K562 (cell line): ENCODE data around the gene MCEMP1. TPM values are rescaled to one million over a fixed set of nuclear protein-coding genes. Genes with fewer than 3 reads are reported as not detected.

Source experiments
- ATAC-seq: fragments of 200-7000 bp; cut with Tn5 transposase; 3 replicates; pipeline ENCODE4 v1.9.1; 2020; ENCODE audit warnings: moderate library complexity
- BruUV-seq: library from RNA; stranded (reverse); fragments of 400-500 nt; replicated peaks from 2 replicates; lab custom pipeline; 2021; lab: Mats Ljungman, UMichigan
- CTCF ChIA-PET: fragments of 300-600 bp; formaldehyde crosslinking; extraction: SDS; loops from one replicate; lab custom pipeline; 2021; ENCODE audit warnings: low intra/inter-chr PET ratio; lab: Yijun Ruan, JAX
- POLR2A ChIA-PET: fragments of 300-600, 350-650 bp; sonication (Branson Sonifier 250); formaldehyde crosslinking; extraction: SDS; loops from one replicate; lab custom pipeline; 2021; ENCODE audit warnings: antibody characterized with exemption, inconsistent platforms; lab: Yijun Ruan, JAX
- DNase-seq, 4 experiments: peaks; one replicate each; pipeline versions ENCODE4 v3.0.0 to v3.0.0-alpha.2; 2011 to 2018; ENCODE audit warnings: low spot score in 3 of 4, mixed read lengths in 3 of 4; ENCODE audit errors: extremely low read depth in 1 of 4
- FAIRE-seq: peaks from 2 replicates; lab custom pipeline; 2011; peaks lifted over from hg19 to GRCh38; lab: Jason Lieb, UNC
- H2AFZ ChIP-seq: 2 replicates; pipeline ENCODE4 v1.6.0; 2011; ENCODE audit warnings: low read depth, low read length, control low read depth, inconsistent platforms
- H3K27ac ChIP-seq: fragments of 200-600 bp; 3 replicates; pipeline ENCODE4 v1.8.0; 2011; ENCODE audit warnings: low read depth, mild to moderate bottlenecking, control low read depth, inconsistent platforms, low read length, moderate library complexity, mixed read lengths; ENCODE audit errors: extremely low read depth
- H3K27me3 ChIP-seq, 2 experiments: fragments of 300-600 bp in 1 of 2; 2 replicates in 1 of 2; 3 replicates in 1 of 2; pipeline versions ENCODE4 v1.6.0 to v1.8.0; 2011; ENCODE audit warnings: inconsistent platforms in 2 of 2, low read length in 2 of 2, mild to moderate bottlenecking in 1 of 2, mixed read lengths in 1 of 2, moderate library complexity in 1 of 2; ENCODE audit not compliant: control insufficient read depth in 2 of 2, insufficient read depth in 2 of 2
- H3K36me3 ChIP-seq: fragments of 300-600 bp; 3 replicates; pipeline ENCODE4 v1.8.0; 2011; ENCODE audit warnings: mild to moderate bottlenecking, low read length, inconsistent platforms; ENCODE audit not compliant: control insufficient read depth, insufficient read depth
- H3K4me1 ChIP-seq, 2 experiments: fragments of 200-600 bp in 1 of 2; replicated peaks in 1 of 2; 2 replicates in 1 of 2; 3 replicates in 1 of 2; pipeline versions ENCODE4 v1.5.1 to v1.8.0; 2011; ENCODE audit warnings: inconsistent platforms in 2 of 2, low read length in 2 of 2, mild to moderate bottlenecking in 1 of 2, mixed read lengths in 1 of 2, moderate library complexity in 1 of 2; ENCODE audit not compliant: control insufficient read depth in 2 of 2, insufficient read depth in 2 of 2
- H3K4me2 ChIP-seq: 2 replicates; pipeline ENCODE4 v1.6.1; 2011; ENCODE audit warnings: low read length, control low read depth, inconsistent platforms, mixed read lengths; ENCODE audit not compliant: insufficient read depth
- H3K4me3 ChIP-seq: fragments of 200-600 bp; sonication (generic), shearing (Covaris generic); 2 replicates; pipeline ENCODE4 v1.5.1; 2016; ENCODE audit warnings: control low read depth, inconsistent platforms
- H3K79me2 ChIP-seq: fragments of 200-600 bp; 3 replicates; pipeline ENCODE4 v1.8.0; 2011; ENCODE audit warnings: low read length, inconsistent platforms; ENCODE audit not compliant: control insufficient read depth, insufficient read depth
- H3K9ac ChIP-seq, 2 experiments: 2 replicates each; pipeline versions ENCODE4 v1.6.0 to v1.6.1; 2011; ENCODE audit warnings: low read depth in 2 of 2, low read length in 2 of 2, control low read depth in 1 of 2, inconsistent platforms in 1 of 2, mild to moderate bottlenecking in 1 of 2, mixed read lengths in 1 of 2; ENCODE audit not compliant: insufficient read depth in 1 of 2
- H3K9me1 ChIP-seq: one replicate; pipeline ENCODE4 v1.6.0; 2011; ENCODE audit warnings: inconsistent platforms, mild to moderate bottlenecking, low read length, moderate library complexity; ENCODE audit not compliant: control insufficient read depth, insufficient read depth
- H3K9me3 ChIP-seq: replicated peaks from 2 replicates; pipeline ENCODE4 v1.5.1; 2011; ENCODE audit warnings: low read depth, low read length, inconsistent platforms; ENCODE audit not compliant: control insufficient read depth, insufficient read depth
- H4K20me1 ChIP-seq: replicated peaks from 2 replicates; pipeline ENCODE4 v1.6.1; 2011; ENCODE audit warnings: low read length, inconsistent platforms, mixed read lengths; ENCODE audit not compliant: control insufficient read depth, insufficient read depth
- POLR2G ChIP-seq: fragments of 200-400 bp; formaldehyde crosslinking; IDR thresholded peaks from 2 replicates; pipeline ENCODE4 v1.6.1; 2017; ENCODE audit warnings: low read depth, mild to moderate bottlenecking, antibody characterized with exemption, low read length, moderate library complexity
- SMAD4 ChIP-seq: fragments of 250-450 bp; sonication (Bioruptor Pico); conservative IDR thresholded peaks from 2 replicates; pipeline ENCODE4 v1.8.0; 2021; ENCODE audit warnings: inconsistent platforms, mild to moderate bottlenecking, moderate library complexity
- WGBS: fragments of 100-300 bp; shearing (Covaris generic); methylation state at CpG from one replicate; pipeline ENCODE4 v1.1.6; 2016; ENCODE audit warnings: low coverage, mixed read lengths; ENCODE audit not compliant: insufficient coverage; ENCODE audit errors: missing lambda C conversion rate; 5-methylcytosine and 5-hydroxymethylcytosine counted together
- in situ Hi-C: fragments of 300-500 bp; cut with MboI; formaldehyde crosslinking; loops from 4 replicates; pipeline ENCODE4 v1.15.0; 2018; ENCODE audit warnings: inconsistent platforms, mixed read lengths
- intact Hi-C: fragments of 100-400 bp; cut with micrococcal nuclease; formaldehyde crosslinking; loops from 2 replicates; pipeline ENCODE4 v1.14.2; 2022
- polyA plus RNA-seq, 8 experiments: library from polyadenylated mRNA; depleted of rRNA in 4 of 8; stranded (reverse) in 5 of 8; unstranded in 3 of 8; fragments of >200 nt; fragmentation: Nextera tagmentation in 2 of 8; fragmentation: Illumina TruSeq in 1 of 8; extraction: Ambion mirVana in 2 of 8; extraction: Trizol in 1 of 8; gene quantifications; 2 replicates each; pipeline versions ENCODE4 v1.2.1 to v1.2.3, GENCODE V29; 2011 to 2014; ENCODE audit warnings: inconsistent platforms in 1 of 8, missing spikeins in 1 of 8
- total RNA-seq, 7 experiments: library from RNA; depleted of rRNA in 6 of 7; stranded (reverse); fragments of >200 nt in 6 of 7; fragmentation: Illumina TruSeq in 2 of 7; extraction: Trizol in 2 of 7; gene quantifications; 2 replicates each; pipeline versions ENCODE4 v1.2.1 to v1.2.3, GENCODE V29; 2011 to 2021; ENCODE audit warnings: low replicate concordance in 1 of 7
- TF ChIP-seq, protein P1 (sequence below): fragments of 450-650 bp; IDR thresholded peaks from 2 replicates; pipeline ENCODE4 v1.6.1; 2016; ENCODE audit warnings: mild to moderate bottlenecking

The MCEMP1 gene
- total and polyA plus RNA-seq, 9 of the 15 experiments (the other 6 are each of a cell fraction or from before 2014, with no cell fraction given) = 0.11 to 1.8 (median 0.51) TPM

DNA sequence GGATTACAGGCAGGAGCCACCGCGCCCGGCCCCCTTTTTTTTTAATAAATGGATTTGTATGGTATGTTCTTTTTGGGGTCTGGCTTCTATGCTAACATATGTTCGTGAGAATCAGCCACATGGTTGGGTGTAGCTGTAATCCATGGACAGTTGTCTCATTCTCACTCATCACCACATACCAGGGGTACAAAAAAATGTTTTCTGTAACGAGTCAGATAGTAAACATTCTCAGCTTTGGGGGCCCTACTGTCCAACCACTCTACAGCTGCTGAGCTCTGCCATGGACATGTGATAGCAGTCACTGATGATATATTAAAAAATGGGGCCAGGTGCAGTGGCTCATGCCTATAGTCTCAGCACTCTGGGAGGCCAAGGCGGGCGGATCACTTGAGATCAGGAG is 13.2 kb upstream of the MCEMP1 start:
- Histone ChIP-seq H3K79me2 (no peaks in the 10 kb centered on the region), H3K9me1 (no peaks in the 10 kb centered on the region), H3K4me1 (no peaks in the 10 kb centered on the region), H3K27me3 (peaks cover 12 to 21% of the 10 kb centered on the region in 2 experiments; a peak in 4 of 5 replicates), H3K4me3 (no peak overlapping the region), H4K20me1 (no peaks in the 10 kb centered on the region), H3K9me3 (no peaks in the 10 kb centered on the region), H2AFZ (no peak overlapping the region), H3K9ac (no peak overlapping the region), H3K4me2 (no peak overlapping the region), H3K27ac (no peak overlapping the region), H3K36me3 (no peaks in the 10 kb centered on the region)
- BruUV-seq = no TSS peak
- ATAC-seq (no peak), DNase-seq (no peak), FAIRE-seq (no peak)
- in situ Hi-C loops = no loop called here
- 40% methylated on average over 7 of the region's 7 CpGs for WGBS
- intact Hi-C loops = no loop called here
- TF ChIP-seq, protein P1, sequence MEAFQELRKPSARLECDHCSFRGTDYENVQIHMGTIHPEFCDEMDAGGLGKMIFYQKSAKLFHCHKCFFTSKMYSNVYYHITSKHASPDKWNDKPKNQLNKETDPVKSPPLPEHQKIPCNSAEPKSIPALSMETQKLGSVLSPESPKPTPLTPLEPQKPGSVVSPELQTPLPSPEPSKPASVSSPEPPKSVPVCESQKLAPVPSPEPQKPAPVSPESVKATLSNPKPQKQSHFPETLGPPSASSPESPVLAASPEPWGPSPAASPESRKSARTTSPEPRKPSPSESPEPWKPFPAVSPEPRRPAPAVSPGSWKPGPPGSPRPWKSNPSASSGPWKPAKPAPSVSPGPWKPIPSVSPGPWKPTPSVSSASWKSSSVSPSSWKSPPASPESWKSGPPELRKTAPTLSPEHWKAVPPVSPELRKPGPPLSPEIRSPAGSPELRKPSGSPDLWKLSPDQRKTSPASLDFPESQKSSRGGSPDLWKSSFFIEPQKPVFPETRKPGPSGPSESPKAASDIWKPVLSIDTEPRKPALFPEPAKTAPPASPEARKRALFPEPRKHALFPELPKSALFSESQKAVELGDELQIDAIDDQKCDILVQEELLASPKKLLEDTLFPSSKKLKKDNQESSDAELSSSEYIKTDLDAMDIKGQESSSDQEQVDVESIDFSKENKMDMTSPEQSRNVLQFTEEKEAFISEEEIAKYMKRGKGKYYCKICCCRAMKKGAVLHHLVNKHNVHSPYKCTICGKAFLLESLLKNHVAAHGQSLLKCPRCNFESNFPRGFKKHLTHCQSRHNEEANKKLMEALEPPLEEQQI = no peak
- TF ChIP-seq POLR2G (no peak), SMAD4 (CRISPR knock-in tag) (no peak)
- ChIA-PET POLR2A (interaction anchor here (0.7 to 1.3 kb wide), 3 partner anchors 10 to 34 kb away, joined by 3 to 4 read pairs (median 3); partner anchors contain the start of gene PET100), CTCF (no interaction called here)
